Measurements from ENCODE around the gene CNIH4.

DNA sequence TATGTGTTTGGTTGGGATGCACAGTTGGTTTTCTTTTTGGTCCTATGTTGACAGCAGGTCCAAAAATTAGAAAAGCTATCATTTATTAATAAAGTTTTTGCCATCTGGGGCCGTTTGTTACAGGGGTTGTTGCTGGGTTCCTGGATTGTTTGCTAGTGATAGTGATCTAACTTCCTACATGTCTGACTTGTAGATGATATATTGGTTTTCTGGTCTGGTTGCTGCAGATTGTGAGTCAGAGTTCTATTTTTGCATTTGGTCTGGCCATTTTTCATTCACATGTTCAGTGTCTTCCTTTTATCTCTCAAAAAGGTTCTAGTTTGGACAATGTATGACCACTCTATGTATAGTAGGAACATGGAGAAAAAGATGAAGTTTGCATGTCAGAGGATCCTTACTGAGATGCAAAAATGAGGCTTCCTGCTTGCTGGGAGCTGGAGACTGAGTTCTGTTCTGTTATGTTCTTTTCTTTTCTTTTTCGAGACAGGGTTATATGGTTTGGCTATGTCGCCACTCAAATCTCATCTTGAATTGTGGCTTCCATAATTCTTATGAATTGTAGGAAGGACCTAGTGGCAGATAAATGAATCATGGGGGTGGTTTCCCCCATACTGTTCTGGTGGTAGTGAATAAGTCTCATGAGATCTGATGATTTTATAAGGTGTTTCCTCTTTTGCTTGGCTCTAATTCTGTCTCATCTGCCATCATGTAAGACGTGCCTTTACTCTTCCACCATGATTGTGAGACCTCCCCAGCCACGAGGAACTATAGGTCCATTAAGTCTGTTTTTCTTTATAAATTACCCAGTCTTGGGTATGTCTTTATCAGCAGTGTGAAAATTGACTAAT lies 22.5 kb upstream of the CNIH4 start:
- TF ChIP-seq SUZ12 (IDR thresholded peaks at IDR 0.05) (no peak), HDGF (IDR thresholded peaks at IDR 0.05; ENCODE audit: borderline replicate concordance) (no peak), SP1 (IDR thresholded peaks at IDR 0.05) (no peak), BHLHE40 (IDR thresholded peaks at IDR 0.05; ENCODE audit: borderline replicate concordance) (no peak), FOXA1 (IDR thresholded peaks at IDR 0.05) (no peak), FOXM1 (IDR thresholded peaks at IDR 0.05; ENCODE audit: borderline replicate concordance) (no peak), ARNT (IDR thresholded peaks at IDR 0.05) (no peak), NFRKB (IDR thresholded peaks at IDR 0.05) (no peak), LEF1 (IDR thresholded peaks at IDR 0.05; ENCODE audit: borderline replicate concordance) (no peak)
- TF ChIP-seq, protein P1, sequence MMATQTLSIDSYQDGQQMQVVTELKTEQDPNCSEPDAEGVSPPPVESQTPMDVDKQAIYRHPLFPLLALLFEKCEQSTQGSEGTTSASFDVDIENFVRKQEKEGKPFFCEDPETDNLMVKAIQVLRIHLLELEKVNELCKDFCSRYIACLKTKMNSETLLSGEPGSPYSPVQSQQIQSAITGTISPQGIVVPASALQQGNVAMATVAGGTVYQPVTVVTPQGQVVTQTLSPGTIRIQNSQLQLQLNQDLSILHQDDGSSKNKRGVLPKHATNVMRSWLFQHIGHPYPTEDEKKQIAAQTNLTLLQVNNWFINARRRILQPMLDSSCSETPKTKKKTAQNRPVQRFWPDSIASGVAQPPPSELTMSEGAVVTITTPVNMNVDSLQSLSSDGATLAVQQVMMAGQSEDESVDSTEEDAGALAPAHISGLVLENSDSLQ (IDR thresholded peaks at IDR 0.05): no peak

Data from HEK293T (cell line).